Inferior parietal cortex (tissue), 1 donor: ENCODE data around the gene LIPK.
"Not testable (repeated sequence)": the region's sequence is repeated elsewhere in the genome, so short reads cannot be mapped to it uniquely, and the experiment has no call there.

ENCODE experiments used
- DNase-seq: peaks from one replicate; pipeline ENCODE4 v3.0.0-alpha.2; 2016; ENCODE audit errors: extremely low spot score

LIPK gene, protein sequence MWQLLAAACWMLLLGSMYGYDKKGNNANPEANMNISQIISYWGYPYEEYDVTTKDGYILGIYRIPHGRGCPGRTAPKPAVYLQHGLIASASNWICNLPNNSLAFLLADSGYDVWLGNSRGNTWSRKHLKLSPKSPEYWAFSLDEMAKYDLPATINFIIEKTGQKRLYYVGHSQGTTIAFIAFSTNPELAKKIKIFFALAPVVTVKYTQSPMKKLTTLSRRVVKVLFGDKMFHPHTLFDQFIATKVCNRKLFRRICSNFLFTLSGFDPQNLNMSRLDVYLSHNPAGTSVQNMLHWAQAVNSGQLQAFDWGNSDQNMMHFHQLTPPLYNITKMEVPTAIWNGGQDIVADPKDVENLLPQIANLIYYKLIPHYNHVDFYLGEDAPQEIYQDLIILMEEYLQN

DNA sequence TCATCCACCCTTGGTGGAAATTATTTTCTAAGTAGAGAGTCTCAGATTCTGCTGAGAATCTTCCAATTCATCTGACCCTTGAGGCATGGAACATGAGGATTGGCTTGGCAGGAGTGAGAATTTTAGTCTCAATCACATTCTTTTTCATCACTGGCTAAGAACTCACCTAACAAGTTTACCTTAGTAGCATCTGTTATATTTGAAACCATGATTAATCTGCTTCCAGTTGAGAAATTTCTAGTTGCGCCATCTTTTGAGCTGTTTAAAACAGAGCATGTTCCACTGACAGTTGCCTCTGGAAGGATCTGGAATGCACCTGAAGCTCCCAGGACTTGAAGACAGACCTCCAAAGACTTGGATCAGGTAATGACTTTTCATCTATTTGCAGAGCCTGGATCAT, at the start of gene LIPK:
TSS of gene LIPK (plus strand) at position 292 of the 400 bp plus-strand sequence. CDS start 18,295 bp downstream, outside the sequence.
- no peak for DNase-seq

DNA sequence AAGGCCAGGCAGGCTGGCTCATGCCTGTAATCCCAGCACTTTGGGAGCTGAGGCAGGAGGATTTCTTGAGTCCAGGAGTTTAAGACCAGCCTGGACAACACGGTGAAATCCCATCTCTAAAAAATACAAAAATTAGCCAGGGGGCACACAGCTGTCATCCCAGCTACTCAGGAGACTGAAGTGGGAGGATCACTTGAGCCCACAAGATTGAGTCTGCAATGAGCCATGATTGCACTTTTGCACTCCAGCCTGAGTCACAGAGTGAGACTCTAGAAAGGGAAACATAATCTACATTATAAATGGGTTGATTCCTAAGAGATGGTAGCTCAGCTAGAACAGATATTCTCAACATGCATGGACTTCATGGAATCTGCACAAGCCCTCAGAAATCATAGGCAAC, 48.1 kb upstream of the LIPK start:
- DNase-seq = no peak

DNA sequence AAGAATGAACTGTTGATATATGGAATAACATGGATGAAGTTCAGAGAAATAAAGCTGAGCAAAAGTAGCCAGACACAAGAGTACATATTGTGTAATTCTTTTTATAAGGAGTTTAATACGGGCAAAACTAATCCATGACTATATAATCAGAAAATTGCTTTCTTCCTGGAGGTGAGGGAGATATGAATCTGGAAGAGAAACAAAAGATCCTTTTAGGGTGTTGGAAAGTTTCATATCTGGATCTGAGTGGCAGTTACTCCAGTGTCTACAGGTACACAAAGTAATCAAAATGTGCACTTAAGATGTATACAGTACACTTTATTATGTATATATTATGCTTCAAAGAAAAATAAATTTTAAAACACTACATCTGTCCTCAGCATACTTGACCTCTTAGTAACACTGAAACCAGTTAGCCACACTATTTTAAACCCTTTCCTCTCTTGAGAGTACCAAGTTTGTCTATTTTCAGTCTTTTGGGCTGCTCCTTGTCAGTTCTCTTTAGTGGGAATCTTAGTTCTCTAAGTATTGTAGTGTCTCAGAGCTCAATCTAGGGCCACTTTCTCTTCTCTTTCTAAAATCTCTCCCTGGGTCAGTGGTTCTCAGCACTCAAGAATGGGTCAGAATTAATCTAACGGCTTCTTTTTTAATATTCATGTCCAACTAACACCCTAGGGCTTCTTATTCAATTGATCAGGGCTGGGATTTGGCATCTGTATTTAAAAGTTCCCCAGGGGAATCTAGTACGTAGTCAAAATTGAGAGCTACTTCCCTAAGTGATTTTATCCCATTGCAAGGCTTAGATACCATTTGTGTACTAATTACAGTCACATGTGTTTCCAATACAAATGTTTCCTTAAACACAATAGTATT, 46.1 kb upstream of the LIPK start:
- DNase-seq = no peak

DNA sequence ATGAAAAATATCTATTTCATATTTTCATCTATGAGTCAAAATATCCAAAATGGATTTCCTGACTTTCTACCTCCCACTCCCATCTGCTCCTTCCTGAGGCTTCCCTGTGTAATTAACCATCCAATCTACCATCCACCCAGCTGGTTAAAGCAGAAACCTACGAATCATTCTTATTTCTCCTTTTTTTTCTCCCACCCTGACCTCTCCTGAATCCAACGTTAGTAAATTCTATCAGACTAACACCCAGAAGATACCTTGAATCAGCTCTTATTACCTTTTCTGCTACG, 45.5 kb upstream of the LIPK start:
- DNase-seq = peak; percentile 25

DNA sequence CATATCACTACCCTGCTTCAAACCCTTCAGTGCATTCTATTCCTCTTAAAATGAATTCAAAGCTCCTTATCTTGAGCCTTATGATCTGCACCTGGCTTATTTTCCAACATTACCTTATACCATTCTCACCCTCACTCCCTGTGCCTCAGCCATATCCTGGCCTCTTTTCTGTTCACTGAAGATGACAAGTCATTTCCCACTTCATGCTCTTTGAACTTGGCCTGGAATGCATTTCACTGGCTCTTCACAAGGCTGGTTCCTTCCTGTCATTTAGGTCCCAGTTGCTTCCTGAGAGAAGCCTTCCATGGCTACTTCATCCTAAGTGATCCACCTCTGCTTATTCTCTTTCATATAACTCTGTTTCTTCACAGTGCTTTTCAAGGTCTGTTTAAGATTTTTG, 45.0 kb upstream of the LIPK start:
- no peak for DNase-seq

DNA sequence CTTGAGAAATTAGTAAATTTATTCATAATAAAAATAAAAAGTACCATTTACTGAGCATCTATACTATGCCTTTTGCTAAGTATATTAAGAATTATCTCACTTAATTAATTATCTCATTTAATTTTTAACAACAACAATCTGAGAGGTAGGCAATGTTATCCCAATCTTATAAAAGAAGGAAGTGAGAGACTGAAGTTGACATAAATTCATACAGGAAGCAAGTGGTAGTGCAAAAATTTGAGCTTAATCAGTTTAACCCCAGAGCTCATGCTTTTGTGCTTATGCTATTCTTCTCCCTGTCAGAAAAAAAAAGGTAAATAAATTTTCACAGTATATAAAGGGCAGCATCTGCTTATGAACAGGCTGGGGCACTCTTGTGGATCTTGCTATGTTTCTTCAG, 44.5 kb upstream of the LIPK start:
- DNase-seq = no peak

DNA sequence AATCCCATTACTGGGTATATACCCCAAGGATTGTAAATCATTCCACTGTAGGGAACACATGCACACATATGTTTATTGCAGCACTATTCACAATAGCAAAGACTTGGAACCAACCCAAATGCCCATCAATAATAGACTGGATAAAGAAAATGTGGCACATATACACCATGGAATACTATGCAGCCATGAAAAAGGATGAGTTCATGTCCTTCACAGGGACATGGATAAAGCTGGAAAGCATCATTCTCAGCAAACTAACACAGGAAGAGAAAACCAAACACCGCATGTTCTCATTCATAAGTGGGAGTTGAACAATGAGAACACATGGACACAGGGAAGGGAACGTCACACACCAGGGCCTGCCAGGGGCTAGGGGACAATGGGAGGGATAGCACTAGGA, 42.9 kb upstream of the LIPK start:
- DNase-seq = not testable (repeated sequence)

DNA sequence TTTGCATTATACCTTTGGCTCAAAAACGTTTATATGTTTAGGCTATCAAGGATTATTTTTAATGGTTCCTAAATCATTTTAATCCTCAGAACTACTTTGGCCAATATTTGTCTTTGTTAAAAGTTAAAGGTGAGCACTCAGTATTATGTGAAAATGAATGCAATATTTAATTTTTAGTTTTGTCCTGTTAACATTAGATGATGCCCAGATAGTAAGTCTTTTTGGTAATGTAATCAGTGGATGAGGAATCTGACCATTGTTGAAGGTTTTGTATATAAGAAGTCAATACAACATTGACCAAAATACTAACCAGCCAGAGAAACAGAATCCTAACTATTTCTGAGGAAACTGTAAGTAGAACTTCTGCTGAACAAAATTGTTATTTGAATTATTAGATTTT, 41.9 kb upstream of the LIPK start, which contains the start of gene LIPF:
TSS of gene LIPF (plus strand) at position 301 of the 400 bp plus-strand sequence. CDS start 2,856 bp downstream, outside the sequence.
- no peak for DNase-seq

DNA sequence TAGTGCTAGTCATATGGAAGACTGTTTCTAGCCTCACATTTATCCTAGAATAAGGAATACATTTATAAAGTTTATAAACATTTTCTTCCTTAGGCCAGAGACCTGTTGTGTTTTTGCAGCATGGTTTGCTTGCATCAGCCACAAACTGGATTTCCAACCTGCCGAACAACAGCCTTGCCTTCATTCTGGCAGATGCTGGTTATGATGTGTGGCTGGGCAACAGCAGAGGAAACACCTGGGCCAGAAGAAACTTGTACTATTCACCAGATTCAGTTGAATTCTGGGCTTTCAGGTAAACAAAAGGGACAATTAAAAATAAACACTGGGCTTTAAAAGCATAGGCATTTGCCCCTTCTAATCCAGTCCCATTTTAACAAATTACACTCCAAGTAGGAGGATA, 37.6 kb upstream of the LIPK start:
- no peak for DNase-seq

DNA sequence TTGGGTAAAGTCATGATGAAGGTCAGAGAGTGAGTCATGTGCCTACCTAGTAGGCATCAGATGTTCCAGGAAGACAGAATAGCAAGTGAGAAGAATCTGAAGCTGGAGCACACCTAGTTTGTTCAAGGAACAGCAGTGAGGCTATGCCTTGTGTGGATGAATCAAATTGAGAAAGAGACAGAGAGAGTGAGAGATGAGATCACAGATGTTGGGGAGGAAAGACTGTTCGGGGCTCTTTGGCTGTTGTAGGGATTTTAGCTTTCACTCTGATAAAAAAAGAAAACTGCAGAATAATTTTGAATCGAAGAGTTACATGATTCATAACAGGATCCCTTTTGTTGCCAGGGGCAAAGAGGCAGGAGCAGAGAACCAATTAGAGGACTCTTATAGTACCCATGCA, 35.6 kb upstream of the LIPK start:
- DNase-seq = no peak

DNA sequence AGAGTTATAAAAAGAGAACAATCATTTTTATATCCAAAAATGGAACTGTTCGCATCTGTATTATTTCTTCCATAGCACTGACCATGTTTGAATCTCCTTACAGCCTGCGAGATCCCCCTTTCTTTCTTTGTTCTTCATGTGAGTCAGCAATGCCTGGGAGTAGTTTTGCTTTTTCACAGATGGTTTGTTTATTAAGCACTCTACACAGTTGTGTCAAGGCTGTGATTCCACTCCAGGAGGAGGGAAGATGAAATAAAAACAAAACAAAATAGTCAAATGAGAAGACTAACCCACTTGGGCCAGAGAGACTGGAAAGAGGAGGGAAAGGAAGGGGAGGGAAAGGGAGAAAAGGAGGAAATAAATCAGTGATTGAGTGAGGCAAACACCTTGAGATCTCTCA, 34.0 kb upstream of the LIPK start:
- no peak for DNase-seq

DNA sequence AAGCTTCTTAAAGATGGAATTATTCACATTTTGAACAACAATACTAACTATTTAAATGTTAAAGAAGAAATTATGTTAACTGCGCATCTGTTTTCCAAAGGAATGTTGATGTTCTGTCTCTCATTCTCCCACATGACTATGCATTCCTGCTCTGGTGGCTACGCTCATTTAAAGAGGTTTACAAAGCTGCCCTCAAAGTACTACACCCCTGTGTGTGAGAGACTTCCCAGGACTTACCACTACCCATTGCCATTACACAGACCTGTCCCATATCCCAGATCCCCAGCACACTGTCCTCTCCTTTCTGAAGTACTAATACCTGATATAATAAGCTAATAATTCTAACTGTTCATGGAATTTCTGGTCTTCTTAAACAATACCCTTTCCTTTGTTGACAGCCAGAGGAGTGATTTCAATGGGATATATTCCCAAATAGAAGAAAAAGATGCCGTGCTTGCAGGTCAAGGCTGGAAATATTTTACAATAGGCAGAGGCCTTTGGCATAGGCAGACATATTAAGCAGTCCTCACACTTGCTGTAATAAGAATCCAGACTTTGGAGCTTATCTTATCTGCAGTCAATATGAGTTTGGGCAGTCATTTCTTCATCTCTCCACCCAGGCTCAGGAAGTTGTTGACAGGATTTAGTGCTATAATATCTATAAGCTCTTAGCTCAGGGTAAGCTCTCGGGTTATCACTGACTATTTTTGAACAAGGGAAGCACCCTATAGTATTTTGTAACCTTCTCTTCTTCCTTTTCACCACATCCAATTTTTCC, 29.6 kb upstream of the LIPK start:
- DNase-seq = no peak

DNA sequence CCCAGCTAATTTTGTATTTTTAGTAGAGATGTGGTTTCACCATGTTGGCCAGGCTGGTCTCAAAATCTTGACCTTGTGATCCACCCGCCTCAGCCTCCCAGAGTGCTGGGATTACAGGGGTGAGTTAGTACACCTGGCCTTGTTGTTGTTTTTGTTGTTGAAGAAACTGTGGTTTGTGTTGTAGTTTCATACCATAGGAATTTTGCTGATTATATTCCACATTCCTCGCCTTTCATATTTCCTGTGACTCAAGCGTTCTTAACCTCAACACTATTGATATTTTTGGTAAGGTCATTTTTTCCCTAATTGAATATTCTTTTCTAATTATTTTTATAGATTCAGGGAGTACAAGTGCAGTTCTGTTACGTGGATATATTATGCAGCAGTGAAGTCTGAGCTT, 25.1 kb upstream of the LIPK start:
- no peak for DNase-seq

DNA sequence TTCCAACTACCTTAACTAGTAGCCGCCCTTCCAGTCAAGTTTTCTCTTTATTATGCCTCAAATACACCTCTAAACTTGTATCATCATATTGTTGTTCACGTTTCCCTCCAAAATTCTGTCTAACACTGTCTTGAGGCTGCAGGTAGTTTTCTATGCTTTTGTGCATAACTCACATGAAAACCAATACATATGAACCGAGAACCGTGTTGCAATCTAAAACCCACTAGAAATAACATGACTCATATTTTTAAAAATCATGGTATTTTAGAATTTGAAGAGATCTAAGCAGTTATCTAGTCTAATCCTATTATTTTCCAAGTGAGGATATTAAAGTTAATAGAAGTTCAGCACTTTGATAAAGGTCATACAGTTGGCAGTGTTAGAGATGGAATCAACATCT, 23.6 kb upstream of the LIPK start:
- DNase-seq = no peak

DNA sequence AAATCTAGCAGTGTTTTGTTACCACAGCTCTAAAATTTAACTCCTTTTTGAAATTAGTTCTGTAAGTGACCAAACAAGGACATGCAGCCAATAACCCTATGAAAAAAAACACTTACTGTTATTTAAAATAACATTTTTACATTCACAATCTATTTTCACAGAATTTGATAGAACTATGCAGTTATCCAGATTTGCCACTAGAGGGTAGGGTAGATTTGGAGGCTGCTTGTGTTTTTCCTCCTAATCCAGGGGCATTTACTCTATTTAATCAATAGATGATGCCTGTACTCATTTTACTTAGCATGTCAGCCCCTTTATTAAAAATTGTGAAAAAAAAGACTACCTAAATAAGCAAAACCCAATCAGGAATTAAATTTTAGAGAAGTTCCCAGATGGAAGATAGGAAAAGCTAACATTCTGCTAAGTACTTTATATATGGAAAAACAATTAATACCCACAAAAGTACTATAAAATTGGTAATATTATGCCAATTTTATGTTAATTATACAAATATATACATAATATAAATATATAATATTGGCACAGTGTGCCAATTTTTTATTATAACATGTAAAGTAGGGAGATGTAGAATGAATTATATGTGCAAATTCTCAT, 18.1 kb upstream of the LIPK start:
- peak; percentile 31 for DNase-seq

DNA sequence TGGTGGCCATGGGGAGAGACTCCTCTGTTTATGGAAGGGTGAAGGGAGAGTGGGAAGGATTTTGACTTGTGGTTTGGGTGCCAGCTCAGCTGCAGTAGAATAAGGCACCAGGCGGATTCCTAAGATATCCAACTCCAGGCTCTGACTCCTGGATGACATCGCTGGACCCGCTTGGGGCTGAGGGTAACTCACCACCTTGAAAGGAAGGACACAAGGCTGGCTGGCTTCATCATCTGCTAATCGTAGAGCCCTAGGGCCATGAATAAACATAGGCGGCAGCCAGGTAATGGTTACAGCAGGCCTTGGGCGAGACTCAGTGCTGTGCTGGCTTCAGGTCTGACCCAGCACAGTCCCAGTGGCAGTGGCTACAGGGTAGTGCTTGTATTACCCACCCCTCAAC, 16.7 kb upstream of the LIPK start:
- no peak for DNase-seq

DNA sequence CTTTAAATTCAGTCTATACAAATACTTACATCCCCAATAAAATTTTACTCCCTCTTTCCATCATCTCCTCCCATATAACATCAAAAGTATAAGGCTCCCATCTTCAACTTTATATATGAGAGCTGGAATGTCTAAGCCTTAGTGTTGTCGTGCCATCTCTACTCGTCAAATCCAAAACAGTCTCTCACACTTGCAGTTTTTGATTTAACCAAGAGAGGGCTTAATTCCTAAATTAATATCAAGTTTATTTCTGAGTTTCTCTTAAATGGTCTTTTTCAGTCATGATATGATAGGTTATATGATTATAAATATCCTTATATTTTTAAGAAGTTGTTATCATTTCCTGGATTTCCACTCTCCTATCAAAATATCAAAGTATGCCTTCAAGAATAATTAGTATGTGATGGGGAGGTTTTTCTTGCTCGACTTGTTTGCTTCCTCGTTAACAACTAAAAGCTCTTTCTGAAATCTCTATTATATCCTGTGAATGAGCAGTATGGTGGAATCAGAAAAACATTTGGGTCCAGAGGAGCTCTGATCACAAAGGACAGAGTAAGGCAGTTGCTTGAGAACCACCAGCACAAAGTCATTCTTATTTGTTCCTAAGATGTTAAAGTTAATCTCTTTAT, 12.5 kb upstream of the LIPK start:
- DNase-seq = no peak

DNA sequence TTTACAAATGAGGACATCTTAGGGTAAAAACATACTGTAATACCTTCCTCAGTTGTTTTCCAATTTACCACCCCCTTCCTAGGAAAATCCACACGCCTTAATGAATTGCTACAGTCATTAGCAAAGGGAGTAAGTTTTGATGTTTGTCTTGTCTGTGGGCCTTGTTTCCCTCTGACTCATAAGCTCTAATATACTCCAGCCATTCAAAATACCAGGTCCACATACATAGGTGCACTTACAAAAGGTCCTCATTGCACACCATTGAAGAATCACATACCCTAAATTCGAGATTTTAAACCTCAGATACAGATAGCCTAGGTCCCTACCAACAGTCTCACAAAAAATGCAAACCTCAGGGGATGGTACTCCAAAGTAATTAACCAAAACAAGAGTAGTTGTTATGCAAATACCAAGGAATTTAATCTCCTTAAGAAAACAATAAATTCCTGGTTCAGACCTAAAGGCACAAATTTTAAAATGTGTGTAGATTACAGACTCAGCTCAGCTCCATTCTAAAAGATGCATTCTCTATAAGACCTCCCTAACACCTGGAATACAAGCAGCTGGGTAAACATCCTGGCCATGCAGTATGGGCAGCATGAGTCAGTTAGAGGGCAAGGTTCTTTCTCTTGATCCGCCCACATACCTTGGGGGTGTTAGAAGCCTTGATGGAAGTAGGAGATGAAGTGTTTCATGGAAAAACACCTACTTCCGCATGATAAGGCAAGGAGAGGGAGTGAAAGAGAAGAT, 3.0 kb upstream of the LIPK start:
- DNase-seq = no peak

DNA sequence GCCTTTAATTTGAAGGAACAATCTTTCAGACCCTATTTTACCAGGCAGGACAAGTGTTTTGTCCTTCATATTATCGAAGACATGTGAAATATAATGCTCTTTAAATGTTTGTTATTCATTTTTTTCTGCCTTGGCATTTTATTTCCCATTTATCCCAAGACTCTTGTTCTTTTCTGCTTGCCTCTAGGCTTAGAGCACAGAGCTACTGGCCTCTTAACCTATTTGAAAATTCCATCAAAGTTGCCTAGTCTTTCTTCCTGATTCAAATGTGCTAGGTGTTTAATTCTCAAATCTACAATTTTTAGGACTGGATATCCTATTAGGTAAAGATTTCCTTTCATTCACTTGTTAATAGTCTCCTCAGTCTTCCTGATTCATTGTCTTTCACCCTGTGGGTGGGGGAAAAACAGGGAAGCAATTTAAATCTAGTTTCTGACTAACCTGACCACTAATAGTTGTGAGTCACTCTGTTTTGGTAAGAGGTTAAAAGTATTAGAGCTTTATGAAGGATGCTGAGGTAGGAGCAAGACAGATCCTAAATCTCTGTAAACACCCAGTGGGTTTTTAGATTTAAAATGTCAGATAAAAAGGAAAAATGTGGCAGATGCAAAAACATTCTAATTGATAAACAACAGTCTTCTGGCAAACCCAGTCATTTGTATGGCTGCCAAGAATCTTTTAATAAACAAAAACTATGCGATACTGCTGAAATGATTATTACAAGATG, 1.5 kb downstream of the LIPK start:
- DNase-seq = no peak

DNA sequence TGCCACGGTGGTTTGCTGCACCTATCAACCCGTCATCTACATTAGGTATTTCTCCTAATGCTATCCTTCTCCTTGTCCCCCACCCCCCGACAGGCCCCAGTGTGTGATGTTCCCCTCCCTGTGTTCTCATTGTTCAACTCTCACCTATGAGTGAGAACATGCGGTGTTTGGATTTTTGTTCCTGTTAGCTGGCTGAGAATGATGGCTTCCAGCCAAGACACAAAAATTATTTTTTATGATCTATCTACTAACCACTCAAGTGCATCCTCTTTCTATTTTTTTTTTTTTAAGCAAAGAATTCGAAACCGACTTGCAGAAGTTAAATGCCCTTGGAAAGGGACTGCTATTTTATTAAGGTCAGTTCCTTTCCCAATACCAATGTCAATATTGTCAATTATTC, 3.3 kb downstream of the LIPK start:
- DNase-seq = not testable (repeated sequence)
